SU-DHL-6 (cell line): ENCODE measurements around the gene ZNF335.

Experiments used
- H2AFZ ChIP-seq: fragments of 200-600 bp; sonication (generic); 2 replicates; pipeline ENCODE4 v1.6.1; 2014; ENCODE audit warnings: low read depth, mild to moderate bottlenecking, moderate library complexity, mixed read lengths, antibody characterized with exemption, low read length; ENCODE audit not compliant: severe bottlenecking
- H3F3A ChIP-seq: fragments of 200-600 bp; shearing (Covaris generic); 2 replicates; pipeline ENCODE4 v1.6.0; 2016; ENCODE audit warnings: antibody characterized with exemption, mild to moderate bottlenecking; ENCODE audit not compliant: insufficient read depth
- H3K27ac ChIP-seq: fragments of 200-600 bp; sonication (generic); 2 replicates; pipeline ENCODE4 v1.5.1; 2016; ENCODE audit warnings: low read depth, mild to moderate bottlenecking, low read length, moderate library complexity, mixed read lengths
- H3K27me3 ChIP-seq: fragments of 200-600 bp; sonication (generic), shearing (Covaris generic); 2 replicates; pipeline ENCODE4 v1.6.0; 2014; ENCODE audit warnings: mild to moderate bottlenecking, low read length
- H3K36me3 ChIP-seq: fragments of 200-600 bp; sonication (generic); 2 replicates; pipeline ENCODE4 v1.6.1; 2014; ENCODE audit warnings: mild to moderate bottlenecking, low read length, mixed read lengths
- H3K4me2 ChIP-seq: fragments of 300-600, 200-600 bp; shearing (Covaris generic), sonication (generic); 2 replicates; pipeline ENCODE4 v1.6.0; 2014; ENCODE audit warnings: low read length, low read depth, mild to moderate bottlenecking; ENCODE audit not compliant: poor library complexity, severe bottlenecking
- H3K4me3 ChIP-seq: fragments of 200-600 bp; sonication (generic); 2 replicates; pipeline ENCODE4 v1.5.1; 2014; ENCODE audit warnings: antibody characterized with exemption, low read length, mild to moderate bottlenecking, mixed read lengths; ENCODE audit not compliant: insufficient read depth, poor library complexity, severe bottlenecking
- H3K79me2 ChIP-seq: fragments of 200-600 bp; sonication (generic); 2 replicates; pipeline ENCODE4 v1.6.1; 2014; ENCODE audit warnings: mild to moderate bottlenecking, low read length, moderate library complexity; ENCODE audit not compliant: insufficient read depth
- H3K9ac ChIP-seq: fragments of 200-600 bp; sonication (generic); 2 replicates; pipeline ENCODE4 v1.7.0; 2014; ENCODE audit warnings: mild to moderate bottlenecking, low read length
- H3K9me2 ChIP-seq: fragments of 200-600 bp; sonication (generic); replicated peaks from 2 replicates; pipeline ENCODE4 v1.6.1; 2014; ENCODE audit warnings: low read length; ENCODE audit not compliant: insufficient read depth
- H3K9me3 ChIP-seq: fragments of 200-600 bp; sonication (generic); 2 replicates; pipeline ENCODE4 v1.6.1; 2014; ENCODE audit warnings: low read length, mixed read lengths; ENCODE audit not compliant: insufficient read depth
- H4K20me1 ChIP-seq: fragments of 200-600 bp; sonication (generic); 2 replicates; pipeline ENCODE4 v1.6.1; 2014; ENCODE audit warnings: low read depth, mild to moderate bottlenecking, antibody characterized with exemption, low read length, moderate library complexity, mixed read lengths
- EZH2phosphoT487 ChIP-seq: fragments of 200-600 bp; sonication (generic), shearing (Covaris generic); conservative IDR thresholded peaks from 2 replicates; pipeline ENCODE4 v1.6.1; 2018; ENCODE audit warnings: mild to moderate bottlenecking, antibody characterized with exemption, low read length, moderate library complexity, mixed read lengths
- TF ChIP-seq, protein P1 (sequence below): fragments of 200-600 bp; sonication (generic); IDR thresholded peaks from one replicate; pipeline ENCODE4 v1.5.1; 2017; ENCODE audit warnings: antibody characterized with exemption, mild to moderate bottlenecking, low read length, moderate library complexity; ENCODE audit not compliant: insufficient read depth, poor library complexity, severe bottlenecking

Gene ZNF335

DNA sequence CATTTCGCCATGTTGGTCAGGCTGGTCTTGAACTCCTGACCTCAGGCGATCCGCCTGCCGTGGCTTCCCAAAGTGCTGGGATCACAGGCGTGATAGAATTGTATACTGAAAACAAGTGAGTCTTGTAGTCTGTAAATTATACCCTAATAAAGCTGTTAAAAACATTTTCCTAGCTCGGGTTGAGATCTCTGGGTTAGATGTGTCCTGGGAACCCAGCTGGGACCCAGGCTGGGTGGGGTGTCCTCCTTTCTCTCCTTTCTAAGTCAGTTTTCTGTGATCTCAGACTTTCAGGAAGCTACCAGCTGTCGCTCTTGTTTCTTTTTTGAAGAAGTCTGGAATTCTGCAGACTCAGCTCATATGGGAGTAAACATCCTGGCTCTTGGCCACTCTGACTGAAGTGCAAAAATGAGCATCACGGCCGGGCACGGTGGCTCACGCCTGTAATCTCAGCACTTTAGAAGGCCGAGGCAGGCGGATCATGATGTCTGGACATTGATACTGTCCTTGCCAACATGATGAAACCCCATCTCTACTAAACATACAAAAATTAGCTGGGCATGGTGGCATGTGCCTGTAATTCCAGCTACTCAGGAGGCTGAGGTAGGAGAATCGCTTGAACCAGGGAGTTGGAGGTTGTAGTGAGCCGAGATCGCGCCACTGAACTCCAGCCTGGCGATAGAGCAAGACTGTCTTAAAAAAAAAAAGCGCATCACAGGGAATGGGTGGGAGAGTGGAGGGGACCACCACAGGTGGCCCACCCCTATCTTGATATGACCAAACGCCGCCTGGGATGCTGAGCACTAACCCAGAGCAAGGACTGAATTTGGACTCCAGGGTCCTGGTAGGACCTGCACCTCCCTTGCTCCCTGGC lies 47.4 kb downstream of the ZNF335 start:
- Histone ChIP-seq H3K27ac (no peak overlapping the region), H4K20me1 (no peaks in the 10 kb centered on the region), H3K4me2 (no peak overlapping the region), H3K36me3 (no peaks in the 10 kb centered on the region), H3K9me3 (no peaks in the 10 kb centered on the region), H3K9me2 (no peaks in the 10 kb centered on the region), H3K9ac (no peak overlapping the region), H3K79me2 (no peaks in the 10 kb centered on the region), H3K4me3 (no peak overlapping the region), H2AFZ (no peak overlapping the region), H3F3A (no peaks in the 10 kb centered on the region), H3K27me3 (no peaks in the 10 kb centered on the region)
- no peak for TF ChIP-seq EZH2phosphoT487
- TF ChIP-seq, protein P1, sequence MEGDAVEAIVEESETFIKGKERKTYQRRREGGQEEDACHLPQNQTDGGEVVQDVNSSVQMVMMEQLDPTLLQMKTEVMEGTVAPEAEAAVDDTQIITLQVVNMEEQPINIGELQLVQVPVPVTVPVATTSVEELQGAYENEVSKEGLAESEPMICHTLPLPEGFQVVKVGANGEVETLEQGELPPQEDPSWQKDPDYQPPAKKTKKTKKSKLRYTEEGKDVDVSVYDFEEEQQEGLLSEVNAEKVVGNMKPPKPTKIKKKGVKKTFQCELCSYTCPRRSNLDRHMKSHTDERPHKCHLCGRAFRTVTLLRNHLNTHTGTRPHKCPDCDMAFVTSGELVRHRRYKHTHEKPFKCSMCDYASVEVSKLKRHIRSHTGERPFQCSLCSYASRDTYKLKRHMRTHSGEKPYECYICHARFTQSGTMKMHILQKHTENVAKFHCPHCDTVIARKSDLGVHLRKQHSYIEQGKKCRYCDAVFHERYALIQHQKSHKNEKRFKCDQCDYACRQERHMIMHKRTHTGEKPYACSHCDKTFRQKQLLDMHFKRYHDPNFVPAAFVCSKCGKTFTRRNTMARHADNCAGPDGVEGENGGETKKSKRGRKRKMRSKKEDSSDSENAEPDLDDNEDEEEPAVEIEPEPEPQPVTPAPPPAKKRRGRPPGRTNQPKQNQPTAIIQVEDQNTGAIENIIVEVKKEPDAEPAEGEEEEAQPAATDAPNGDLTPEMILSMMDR, result no peak

DNA sequence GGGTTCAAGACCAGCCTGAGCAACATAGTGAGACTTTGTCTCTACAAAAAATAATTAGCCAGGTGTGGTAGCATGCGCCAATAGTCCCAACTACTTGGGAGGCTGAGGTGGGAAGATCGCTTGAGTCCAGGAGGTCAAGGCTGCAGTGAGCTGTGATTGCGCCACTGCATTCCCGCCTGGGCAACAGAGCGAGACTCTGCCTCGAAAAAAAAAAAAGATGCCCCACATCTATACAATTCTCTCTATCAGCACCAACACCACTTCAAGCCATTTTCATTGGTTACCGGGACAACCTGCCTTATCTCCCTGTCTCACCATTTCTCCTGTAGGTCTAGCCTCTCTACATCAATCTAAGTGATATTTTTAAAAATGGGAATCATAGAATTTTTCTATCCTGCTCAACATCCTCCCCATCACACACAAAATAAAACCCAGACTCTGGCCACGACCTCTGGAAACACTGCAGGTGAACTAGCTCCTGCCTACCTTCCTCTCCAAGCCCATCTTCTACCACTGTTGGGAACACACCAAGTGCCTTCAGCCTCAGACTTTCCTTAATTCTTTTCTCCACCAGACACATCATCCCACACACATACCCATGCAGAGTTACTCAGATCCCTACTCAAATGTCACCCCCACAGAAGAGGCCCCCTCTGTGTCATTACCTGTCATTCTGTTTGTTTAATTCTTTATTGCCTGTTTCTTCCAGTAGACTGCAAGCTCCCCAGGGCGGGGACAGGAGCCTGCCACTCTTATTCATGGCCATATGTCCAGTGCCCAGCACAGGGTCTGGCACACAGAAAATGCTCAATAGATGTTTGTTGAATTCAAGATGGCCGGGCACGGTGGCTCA lies 50.4 kb downstream of the ZNF335 start:
- H3K27ac ChIP-seq, result no peak overlapping the region
- no peaks in the 10 kb centered on the region for H3K36me3 ChIP-seq
- no peak overlapping the region for H3K9ac ChIP-seq
- H3K79me2 ChIP-seq, result no peaks in the 10 kb centered on the region
- H3K9me3 ChIP-seq, result no peaks in the 10 kb centered on the region
- TF ChIP-seq EZH2phosphoT487, result no peak
- TF ChIP-seq, protein P1, result no peak
- no peaks in the 10 kb centered on the region for H4K20me1 ChIP-seq
- H3K9me2 ChIP-seq, result no peaks in the 10 kb centered on the region
- no peaks in the 10 kb centered on the region for H3K27me3 ChIP-seq
- H2AFZ ChIP-seq, result no peak overlapping the region
- H3K4me2 ChIP-seq, result no peak overlapping the region
- no peak overlapping the region for H3K4me3 ChIP-seq
- H3F3A ChIP-seq, result no peaks in the 10 kb centered on the region

DNA sequence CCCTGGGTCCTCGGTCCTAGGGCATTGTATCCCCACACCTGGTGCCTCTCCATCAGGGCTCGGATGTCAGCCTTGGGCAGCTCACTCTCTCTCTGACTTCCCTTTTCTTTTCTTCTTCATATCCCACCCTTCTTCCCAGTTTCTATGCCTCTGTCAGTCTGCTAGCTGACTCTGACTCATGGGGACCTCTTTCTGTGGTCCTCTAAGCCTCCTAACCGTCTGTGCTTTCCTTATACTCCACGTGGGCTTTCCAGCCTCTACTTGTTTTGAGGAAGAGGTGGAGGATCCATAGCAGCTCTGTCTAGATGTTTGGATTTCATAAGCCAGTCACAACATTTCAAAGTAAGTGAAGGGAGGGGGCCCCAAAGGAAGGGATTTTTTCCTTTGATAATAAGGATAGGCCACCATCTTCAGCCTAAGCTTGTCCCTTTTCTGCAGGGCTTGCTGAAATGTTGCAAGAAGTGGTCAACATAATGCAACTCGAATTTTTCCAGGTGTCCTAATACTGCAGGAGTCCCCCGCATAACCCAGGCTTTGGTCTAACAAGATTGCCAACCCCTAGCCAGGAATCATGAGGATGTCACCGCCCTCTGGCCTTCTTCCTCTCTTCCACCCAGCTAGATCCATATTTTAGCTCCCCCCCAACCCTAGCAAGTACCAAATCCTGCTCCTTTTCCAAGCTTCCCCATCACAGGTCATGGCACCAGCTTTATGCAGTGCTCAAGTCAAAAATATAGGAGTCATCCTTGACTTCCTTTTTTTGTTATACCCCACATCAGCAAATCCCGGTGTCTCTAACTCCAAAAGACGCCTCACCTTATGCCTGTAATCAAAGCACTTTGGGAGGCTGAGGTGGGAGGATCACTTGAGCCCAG lies 51.3 kb downstream of the ZNF335 start:
- no peaks in the 10 kb centered on the region for H3K36me3 ChIP-seq
- no peaks in the 10 kb centered on the region for H3F3A ChIP-seq
- no peak overlapping the region for H3K27ac ChIP-seq
- no peak overlapping the region for H2AFZ ChIP-seq
- TF ChIP-seq, protein P1, result no peak
- no peak for TF ChIP-seq EZH2phosphoT487
- no peak overlapping the region for H3K4me2 ChIP-seq
- H3K9me3 ChIP-seq, result no peaks in the 10 kb centered on the region
- no peak overlapping the region for H3K4me3 ChIP-seq
- H3K27me3 ChIP-seq, result no peaks in the 10 kb centered on the region
- no peaks in the 10 kb centered on the region for H4K20me1 ChIP-seq
- H3K9me2 ChIP-seq, result no peaks in the 10 kb centered on the region
- H3K79me2 ChIP-seq, result no peaks in the 10 kb centered on the region
- H3K9ac ChIP-seq, result no peak overlapping the region
